Measurements from ENCODE around the gene NKTR.
"Not testable (repeated sequence)": the region's sequence is repeated elsewhere in the genome, so short reads cannot be mapped to it uniquely, and the experiment has no call there.

Gene NKTR

DNA sequence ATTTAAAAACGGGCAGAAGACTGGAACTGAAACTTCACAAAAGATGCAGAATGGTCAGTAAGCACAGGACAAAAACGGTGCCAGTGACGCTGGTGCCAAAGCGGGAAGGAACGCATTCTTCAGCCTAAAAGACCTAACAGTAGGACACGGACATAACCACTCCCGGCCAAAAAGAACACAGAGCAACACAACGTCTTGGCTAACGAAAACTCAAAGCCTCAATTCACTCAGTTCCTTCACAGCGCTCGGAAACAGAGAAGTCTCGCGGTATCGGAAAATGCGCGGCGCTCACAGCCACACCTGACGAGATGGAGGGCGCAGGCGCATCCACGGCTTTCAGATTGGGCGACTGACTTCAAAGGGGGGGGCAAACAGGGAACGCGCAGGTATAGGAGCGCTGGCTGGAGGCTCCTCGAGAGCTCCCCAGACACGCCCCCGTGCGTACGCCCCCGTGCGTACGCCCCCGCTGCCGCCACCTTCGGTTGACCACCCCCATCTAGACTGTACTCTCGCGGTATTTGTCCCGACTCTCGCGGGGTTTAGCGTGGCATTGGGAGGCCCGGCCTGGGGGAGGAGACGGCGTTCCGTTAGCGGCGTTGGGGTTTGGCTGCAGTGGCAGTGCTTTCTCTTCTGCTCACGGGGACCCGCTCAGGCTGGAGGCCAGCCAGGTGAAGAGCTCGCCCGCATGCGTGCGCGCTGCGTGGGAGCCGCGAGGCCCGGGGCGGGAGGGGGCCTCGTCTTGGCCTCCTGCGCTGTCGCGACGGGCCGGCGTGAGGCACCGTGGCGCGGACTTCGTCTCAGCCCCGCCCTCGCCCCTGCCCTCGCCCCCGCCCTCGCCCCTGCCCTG, at the start of gene NKTR:
Gene NKTR (plus strand): TSS at position 576 of the 847 bp plus-strand sequence. CDS start 321 bp downstream, outside the sequence.
- peak; percentile 97 for DNase-seq

GRCh38 chr3:42552830-42553229, 47.7 kb upstream of the NKTR start:
- DNase-seq = no peak

DNA sequence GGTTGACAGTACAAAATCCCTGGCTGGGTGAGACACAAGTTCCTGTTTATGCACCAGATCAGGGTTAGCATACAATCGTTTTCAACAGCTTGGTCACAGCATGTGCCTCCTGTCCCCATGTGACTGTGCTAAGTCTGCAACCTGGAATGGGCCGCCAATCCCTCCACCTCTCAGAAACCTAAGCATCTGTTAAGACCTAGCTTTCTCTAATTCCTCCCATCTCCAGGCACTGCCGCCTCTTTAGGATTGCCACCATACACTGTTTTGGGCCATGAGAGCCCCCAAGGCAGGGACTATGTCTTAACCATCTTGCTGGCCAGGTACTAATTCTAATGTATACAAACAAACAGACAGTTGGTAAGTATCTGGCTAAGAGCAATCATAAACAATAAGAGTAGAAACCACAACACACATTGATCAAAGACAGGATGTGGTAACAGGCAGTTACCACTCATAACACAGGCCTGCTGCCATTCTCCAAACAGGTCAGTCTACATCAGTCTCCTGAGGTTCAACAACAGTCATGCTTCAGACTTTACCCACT, 44.3 kb upstream of the NKTR start:
- DNase-seq = no peak

- DNase-seq = not testable (repeated sequence)
These were observed 43.7 kb upstream of the NKTR start for GRCh38 chr3:42556817-42557216.

- DNase-seq = no peak
These were observed 42.6 kb upstream of the NKTR start for GRCh38 chr3:42557854-42558253.

DNA sequence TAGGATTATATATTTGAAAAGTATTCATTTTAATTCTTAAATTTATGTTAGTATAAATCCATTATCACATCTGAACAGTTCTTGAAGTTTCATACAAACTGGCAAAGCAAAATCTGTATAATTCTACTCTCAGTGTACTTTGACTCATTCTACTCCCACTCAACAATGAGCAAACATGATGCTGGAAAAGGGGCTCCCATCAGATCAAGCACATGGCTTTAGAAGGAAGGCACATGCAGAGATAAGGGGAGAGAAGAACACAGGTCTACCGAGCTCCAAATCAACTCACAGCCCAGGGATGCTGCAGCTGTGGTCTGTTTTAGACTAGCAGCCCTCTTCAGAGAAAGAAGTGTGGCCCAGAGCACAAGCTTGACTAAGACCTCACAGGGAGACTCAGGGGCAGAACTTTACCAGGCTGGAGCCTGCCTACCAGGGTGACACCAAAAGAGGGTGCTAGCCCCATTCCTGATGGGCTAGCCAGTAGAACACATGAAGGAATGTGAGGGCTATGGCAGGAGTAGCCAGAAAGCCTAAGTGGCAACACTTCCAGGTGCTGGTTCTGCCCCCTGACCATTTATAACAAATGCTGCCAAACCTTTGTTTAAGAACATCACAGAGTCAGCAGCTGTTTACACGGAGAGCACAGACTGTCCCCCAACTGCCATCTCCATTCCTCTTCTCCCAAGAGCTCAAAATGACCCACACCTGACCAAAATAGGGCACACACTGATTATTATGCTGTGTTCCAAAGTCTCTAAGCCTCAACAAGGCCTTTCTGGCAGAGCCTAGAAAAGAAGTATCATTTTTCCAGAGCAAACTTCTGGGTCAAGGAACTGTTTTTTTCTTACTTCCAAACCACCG, 38.2 kb upstream of the NKTR start:
- no peak for DNase-seq

DNA sequence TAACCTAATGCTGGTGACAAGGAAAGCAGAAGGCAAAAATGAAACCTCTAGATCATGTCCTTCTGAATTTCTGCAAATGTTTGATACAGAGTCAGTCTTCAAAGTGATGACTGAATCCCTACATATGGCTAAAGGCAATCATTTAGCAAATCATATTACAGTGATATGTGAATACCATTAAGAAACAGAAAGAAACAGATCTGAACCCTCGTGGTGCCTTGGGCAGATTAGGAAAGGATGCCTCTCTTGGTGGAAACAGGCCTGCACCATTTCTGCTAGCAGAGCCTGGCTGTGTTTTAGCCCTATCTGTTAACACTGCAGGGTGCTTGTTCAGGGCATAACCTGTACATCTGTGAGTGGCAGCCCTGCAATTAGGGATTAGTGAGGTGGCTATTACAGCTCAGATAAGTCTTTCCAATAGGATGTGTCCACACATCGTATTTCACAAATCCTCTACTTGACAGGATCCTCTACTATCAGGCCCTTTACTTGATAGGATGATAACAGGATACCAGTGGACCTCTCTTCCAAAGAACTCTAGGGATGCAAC, 30.8 kb upstream of the NKTR start:
- no peak for DNase-seq

DNA sequence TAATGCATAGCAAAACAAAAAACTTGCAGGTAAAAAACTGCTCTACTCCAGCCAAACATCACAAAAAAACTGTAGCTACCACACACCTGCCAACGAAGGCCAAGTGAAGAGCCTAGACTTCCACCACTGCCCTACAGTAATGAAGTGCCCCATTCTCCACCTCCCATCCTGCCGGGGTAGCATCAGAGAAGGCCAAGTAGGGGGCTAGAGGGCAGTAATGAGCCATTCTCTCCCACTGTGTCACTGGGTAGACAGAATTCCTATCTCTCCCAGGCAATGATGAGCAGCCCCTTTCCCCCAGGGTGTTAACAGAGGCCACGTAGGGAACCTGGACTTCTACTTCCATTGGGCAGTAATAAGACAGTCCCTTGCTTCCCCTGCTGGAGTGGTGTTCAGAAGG, 28.2 kb upstream of the NKTR start:
- no peak for DNase-seq

DNA sequence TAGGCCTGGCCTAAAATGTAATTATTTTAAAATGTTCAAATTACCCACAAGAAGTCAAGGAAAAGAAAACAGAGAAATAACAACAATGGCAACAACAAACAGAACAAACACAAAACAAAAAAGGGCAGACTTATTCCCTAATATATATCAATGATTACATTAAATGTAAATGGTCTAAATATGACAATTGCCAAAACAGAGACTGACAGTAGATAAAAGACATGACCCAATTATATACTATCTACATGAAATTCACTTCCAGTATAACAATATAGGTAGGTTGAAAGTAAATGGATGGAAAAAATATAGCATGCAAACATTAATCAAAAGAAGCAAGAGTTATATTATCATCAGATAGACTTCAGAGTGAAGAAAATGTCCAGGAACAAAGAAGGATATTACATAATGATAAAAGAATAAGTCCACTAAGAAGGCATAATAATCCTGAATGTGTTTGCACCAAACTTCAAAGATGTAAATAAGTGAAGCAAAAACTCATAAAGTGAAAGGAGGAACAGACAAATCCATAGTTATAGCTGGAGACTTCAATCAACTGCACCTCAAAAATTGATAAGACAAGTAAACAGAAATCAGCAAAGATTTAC, 25.2 kb upstream of the NKTR start:
- DNase-seq = no peak

DNA sequence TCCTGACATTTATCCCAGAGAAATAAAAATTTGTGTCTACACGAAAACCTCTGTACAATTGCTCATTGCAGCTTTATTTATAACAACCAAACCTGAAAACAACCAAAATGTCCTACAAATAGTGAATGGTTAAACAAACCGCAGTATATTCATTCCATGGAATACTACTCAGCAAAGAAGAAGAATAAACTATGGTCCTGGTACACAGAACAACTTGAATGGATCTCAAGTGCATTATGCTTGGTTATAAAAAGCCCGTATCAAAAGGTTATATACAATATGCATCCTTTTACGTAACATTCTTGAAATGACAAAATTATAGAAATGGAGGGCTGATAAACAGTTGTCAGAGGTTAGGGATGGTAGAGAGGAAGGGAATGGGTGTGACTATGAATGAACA, 22.4 kb upstream of the NKTR start:
- no peak for DNase-seq

DNA sequence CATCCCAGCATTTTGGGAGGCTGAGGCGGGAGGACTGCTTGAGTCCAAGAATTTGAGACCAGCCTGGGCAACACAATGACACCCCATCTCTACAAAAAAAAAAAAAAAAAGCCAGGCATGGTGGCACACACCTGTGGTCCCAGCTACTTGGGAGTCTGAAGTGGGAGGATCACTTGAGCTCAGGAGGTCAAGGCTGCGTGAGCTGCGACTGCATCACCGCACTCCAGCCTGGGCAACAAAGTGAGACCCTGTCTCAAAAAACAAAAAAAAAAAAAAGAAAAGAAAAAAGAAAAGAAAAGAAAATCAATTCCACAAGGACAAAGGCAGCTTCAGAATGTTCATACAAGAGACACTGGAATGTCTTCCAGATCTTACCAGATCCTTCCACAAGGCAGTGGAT, 21.1 kb upstream of the NKTR start:
- not testable (repeated sequence) for DNase-seq

DNA sequence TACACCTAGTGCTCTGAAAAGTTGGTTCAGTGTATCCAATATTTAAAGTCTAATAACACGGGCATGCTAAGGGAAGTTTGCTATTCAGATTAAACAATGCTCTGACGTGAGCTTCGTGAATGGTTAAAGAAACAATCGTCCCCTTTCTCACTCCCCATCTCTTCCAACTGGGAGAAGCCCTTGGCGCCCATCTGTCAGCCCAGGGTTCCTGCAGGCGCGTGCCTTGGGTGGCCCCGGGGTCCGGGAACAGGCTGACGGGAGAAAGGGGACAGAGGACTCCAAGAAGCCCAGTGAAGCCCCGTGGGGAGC, 19.1 kb upstream of the NKTR start:
- DNase-seq = no peak

GRCh38 chr3:42581709-42582473, 18.6 kb upstream of the NKTR start, which contains the start of gene SEC22C:
Gene SEC22C, minus strand, starts transcription at chr3:42581967. Its CDS starts 12,921 bp downstream, at chr3:42569046.
- DNase-seq = peak; percentile 87

DNA sequence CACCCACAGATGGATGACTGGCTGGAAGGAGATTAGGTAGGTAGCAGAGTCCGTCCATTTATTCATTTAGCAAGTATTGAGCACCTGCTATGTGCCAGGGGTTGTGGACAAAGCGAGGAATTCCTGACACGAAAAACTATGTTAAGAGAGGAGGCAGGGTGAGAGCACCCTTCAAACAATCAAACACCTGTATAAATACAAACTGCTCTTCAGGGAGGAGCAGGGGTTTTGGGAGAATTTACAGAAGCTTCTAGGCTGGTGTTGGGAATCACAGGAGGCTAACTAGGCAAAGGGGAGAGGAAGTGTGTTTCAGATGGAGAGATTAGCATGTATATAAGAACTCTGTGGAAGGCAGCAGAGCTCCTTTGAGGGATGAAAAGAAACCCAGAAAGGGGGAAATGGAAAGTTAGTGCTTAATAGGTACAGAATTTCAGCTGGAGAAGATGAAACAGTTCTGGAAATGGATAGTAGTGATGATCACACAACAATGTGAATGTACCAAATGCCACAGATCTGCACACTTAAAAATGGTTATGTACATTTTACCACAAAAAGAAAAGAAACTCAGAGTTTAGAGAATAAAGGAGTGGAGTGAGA, 17.9 kb upstream of the NKTR start:
- DNase-seq = no peak

GRCh38 chr3:42588625-42589024, 11.9 kb upstream of the NKTR start:
- DNase-seq = no peak

- no peak for DNase-seq
These were observed 10.9 kb upstream of the NKTR start for GRCh38 chr3:42589382-42590109.

DNA sequence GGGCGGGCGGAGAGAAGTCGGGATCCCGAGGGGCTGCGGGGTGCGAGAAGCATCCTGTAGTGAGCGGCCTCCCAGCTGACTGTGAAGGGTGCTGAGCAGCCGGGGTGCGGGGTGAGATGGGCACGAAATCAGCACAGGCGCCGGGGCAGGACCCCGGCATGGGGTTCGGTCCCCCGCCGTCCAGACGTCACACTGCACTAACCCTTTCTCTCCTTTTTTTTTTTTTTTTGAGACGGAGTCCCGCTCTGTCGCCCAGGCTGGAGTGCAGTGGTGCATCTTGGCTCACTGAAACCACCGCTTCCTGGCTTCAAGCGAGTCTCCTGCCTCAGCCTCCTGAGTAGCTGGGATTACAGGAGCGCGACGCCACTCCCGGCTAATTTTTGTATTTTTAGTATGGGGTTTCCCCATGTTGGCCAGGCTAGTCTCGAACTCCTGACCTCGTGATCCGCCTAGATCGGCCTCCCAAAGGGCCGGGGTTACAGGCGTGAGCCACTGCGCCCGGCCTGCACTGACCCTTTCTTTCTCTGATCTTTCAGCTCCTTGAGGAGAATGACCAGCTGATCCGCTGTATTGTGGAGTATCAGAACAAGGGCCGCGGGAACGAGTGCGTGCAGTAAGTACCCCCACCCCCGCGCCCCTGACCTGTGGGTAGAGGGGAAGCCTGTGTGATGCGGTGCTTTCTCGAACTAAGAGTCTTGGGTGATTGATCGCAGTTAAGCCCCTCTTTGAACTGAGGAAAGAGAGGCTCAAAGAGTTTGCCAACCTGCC, 9.3 kb upstream of the NKTR start:
- no peak for DNase-seq

DNA sequence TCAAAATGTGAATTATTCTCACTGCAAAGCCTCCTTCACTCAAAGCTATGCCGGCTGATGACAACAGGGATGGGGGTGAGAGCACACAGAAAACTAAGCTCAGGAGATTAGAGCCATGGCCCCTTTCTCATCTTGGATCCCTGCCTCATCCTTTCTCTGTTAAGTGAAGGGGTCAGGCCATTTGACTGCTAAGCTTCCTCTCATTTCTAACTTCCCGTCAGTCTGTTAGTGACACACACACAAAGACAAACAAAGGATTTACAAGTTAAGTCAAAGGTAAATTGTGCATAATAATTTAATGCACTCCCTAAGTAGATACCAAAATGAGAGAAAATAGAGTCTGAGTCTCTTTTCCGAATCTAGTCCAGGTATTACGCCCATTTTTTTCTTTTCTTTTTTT, 8.7 kb upstream of the NKTR start:
- no peak for DNase-seq

DNA sequence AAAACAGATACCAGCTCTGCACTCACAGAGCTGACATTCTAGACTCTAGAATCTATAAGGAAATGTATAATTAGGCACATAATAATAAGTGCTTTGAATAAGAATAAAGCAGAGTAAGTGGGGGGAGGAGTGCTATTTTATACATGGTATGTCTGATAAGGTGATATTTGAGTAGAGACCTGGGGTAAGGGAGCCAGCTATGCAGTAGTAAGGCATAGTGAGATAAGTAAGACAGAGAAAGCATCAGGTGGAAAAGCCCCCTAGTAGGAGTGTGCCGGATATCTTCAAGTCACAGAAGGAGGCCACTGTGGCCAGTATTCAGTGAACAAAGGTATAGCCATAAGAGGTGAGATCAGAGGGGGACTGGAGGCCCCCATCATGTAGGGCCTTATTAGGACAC, 6.9 kb upstream of the NKTR start:
- no peak for DNase-seq

DNA sequence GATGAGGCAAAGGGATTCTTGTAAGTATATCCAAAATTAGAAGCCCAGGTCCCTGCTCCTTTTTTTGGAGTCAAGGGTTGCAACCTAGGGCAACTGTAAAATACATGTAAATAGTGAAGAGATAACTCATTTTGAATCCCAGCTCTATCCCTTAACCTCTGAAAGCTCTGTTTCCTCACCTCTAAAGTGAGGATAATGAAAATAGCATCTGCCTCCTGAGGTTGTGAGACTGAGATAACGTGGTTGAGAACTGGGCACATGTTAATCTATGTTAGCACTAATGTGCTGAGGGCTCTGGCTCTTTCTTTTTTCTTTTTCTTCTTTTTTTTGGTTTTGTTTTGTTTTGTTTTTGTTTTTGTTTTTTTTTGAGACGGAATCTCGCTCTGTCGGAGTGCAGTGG, 4.8 kb upstream of the NKTR start:
- no peak for DNase-seq
